SH-SY5Y (cell line): Measurements from ENCODE around the gene ABAT.

Source experiments
- GATA2 ChIP-seq: IDR thresholded peaks from 2 replicates; pipeline ENCODE4 v1.6.1; 2011; ENCODE audit warnings: mild to moderate bottlenecking, low read depth, low read length
- GATA3 ChIP-seq: IDR thresholded peaks from 2 replicates; pipeline ENCODE4 v1.6.1; 2011; ENCODE audit warnings: low read depth, mild to moderate bottlenecking, low read length, moderate library complexity

DNA sequence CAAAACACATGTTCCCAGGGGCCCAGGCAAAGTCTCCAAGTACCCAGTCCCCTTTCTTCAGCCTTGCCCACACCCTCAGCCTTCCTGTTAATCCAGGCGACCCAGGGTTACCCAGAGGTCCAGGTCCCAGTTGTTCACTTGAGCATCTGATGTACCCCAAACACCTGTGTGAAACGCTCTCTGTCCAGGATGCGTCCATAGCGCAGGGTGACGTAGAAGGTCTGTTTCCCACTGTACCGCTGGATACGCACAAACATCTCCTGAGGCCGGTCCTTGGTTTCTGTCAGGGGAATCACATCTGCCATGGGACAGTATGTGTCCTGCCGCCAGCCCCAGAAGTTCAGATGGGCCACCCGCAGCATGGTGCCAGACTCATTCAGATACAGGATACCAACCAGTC lies 121.4 kb downstream of the ABAT start:
- no peak for TF ChIP-seq GATA2
- no peak for TF ChIP-seq GATA3
